GM21786 (cell line): ENCODE data around the gene ZNF516.
A peak's percentile ranks its signal among the peaks of the same experiment; 100 is the strongest.

Source experiments
- ATAC-seq: cut with Tn5 transposase; IDR thresholded peaks from one replicate; pipeline ENCODE4 v1.9.1; 2021; ENCODE audit not compliant: unreplicated experiment

Gene ZNF516

DNA sequence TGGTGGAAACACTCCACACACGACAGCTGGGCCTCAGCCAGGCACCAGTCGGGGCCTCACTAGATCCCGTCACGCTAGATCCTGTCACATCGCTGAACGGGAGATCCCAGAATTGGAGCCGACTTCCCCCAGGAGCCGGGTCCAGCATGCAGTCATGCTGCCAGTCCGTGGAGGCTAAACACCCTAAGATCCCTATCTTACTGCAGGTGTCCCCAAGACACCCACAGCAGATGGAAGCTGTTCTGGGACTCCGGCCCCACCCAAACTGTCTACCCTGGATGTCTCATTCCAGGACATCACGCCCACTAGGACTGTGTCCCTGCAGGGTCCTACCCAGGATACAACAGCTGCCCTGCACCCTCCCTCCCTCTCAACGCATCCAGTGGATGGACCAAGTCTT lies 23.4 kb downstream of the ZNF516 start:
- no peak for ATAC-seq

DNA sequence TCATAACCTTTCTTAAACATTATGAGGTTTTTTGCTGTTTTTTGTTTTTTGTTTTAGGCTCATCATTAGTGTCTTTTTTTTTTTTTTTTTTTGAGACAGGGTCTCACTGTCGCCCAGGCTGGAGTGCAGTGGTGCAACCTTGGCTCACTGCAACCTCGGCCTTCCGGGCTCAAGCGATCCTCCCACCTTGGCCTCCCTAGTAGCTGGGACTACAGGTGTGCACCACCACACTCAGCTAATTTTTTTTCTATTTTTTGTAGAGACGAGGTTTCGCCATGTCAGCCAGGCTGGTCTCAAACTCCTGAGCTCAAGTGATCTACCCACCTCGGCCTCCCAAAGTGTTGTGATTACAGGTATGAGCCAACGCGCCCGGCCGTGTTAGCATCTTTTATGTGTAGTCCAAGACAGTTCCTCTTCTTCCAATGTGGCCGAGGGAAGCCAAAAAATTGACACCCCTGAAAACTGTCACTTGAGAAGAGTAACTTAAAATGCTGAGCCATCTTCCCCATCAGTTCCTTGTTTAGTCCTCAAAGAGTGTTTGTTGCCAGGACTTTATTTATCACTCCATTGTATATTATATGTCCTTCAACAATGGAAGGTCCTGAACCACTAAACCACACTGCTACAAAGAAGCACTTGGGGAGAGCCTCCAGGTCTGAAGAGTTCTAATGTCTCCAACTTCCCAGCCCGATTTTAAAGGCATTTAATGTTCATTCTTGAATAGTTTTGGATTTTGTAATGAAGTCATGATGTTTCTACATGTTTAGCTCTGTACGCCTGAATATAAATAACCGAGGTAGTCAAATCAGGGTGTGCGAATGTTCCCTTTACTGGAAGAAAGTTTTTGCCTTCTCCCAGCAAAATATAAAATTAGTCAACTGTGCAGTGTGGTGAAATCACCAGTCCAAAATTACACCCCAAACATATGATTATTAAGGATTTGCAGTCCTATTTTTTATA lies 26.4 kb downstream of the ZNF516 start:
- no peak for ATAC-seq

DNA sequence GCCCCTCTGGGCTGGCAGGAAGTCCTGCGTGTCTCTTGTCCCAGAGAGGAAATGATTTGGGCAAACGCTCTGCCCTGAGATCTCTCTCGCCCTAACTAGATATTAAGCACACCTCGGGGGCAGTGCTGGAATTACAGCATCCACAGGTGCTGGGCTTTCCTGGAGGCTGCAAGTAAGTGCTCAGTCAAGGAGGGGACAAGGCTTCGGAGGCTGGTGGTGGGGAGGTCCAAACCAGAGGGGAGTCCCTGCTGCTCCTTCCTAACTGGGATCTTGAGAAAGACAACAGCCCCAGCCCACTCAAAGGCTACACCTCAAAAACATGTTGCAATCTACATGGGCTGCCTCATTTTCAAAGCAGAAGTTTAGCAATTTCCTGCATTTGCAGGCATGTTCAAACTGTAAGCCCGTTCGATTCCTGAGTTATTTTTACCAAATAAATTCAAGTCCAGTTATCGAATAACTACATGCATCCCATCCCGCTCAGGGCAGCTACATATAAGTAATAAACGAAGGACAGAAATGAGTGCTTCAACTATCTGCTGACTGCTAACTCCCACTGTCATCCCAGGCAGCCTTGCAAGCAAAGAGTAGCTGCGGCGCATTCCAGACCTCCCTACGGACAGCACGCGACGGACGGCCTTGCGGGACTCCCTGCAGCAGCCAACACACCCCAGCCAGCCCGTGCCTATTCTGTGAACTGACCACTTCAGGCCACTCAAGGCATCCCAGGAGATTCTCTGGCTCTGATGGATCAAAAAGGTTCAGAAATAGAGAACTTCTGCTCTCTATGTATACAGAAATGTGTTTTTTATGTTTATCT lies 27.5 kb downstream of the ZNF516 start:
- ATAC-seq: no peak

DNA sequence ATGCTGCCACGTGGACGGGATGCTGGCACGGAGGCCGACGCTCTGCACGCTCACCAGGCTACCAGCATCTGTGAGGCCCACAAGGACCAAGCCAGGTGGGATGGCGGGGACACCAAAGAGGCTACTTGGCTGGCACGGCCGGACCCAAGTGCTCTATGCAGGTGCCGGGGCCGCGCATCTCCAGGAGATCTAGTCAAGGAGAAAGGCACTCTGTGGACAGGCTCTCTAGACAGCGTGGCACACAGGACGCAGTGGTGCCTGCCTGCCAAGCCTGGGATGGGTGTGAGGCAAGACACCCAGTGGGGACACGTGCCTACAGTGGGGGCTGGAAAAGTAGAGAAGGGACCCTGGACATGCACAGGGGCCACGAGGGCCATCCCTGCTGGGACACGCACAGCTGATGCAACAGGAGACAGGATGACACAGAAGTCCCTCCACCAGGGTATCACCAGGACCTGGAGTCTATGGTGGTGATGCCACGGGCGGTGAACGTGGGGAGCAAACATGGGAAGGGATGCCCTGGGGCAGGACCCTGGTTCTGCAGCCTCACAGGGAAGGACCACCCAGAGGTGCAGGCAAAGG lies 28.5 kb downstream of the ZNF516 start:
- no peak for ATAC-seq

DNA sequence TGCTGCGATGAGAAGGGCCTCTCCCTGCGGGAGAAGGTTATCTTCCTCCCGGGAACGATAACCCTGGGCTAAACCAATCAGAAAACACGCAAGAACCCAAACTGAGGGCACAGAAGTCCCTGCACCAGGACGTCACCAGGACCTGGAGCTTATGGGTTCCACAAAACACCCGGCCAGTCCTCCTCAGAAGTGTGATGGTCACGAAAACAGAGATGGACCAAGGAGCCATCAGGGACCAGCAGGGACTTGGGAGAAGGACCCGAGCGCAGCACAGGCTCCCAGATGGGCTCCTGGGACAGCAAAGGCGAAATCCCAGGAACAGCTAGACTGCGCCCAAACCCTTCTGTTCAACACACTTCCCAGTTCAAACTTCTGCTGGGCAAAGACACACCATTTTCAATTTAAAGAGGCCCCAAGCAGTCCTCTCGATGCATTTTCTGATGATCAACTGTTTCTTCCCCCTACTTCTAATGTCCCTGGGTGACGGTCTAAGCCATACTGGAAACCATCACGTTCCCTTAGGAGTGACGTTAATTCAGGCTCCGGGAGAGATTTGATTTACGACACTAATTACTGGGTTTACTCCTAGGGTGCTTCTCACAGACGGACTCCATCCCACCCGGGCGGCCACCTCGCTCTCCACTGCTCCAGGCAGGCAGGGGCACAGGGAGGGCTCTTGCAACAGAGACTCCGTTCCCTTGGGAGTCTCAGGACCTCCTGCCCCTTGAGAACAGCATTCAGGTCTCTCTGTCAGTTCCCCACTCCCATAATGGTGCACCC lies 29.2 kb downstream of the ZNF516 start:
- no peak for ATAC-seq

DNA sequence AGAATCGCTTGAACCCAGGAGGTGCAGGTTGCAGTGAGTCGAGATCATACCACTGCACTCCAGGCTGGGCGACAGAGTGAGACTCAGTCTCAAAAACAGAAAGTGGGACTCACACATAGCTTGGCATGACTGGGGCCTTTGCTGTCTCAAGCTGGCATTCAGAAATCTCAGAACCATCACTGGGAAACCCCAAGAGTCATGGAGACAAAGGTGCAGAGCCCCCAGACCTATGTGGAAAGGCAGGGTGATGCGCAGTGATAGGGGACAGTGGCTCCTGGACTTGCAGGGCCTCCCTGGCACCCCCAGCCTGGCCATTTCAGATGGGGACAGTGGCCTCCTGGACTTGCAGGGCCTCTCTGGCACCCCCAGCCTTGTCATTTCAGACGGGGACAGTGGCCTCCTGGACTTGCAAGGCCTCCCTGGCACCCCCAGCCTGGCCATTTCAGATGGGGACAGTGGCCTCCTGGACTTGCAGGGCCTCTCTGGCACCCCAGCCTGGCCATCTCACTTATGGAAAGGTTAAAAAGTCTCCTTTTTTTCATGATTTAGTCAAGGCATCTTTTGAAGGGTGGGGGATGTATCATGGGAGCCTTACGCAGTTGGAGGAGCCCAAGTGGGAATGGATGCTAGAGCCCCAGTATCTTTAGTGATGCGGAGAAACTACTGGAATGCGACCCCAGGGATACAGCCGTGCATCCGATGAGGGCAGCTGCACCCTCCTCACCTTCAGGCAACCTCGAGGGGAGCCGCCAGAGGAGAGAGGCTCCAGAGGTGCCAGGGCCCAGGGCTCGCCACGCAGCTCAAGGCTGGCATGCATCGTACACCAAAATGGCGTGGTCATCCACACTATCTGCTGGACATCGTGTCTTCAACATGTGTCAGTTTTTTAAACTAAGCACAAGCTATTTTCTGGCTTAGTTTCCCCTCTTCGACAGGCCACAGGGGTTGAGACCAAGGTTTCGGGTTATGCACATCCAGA lies 30.5 kb downstream of the ZNF516 start:
- ATAC-seq: no peak

DNA sequence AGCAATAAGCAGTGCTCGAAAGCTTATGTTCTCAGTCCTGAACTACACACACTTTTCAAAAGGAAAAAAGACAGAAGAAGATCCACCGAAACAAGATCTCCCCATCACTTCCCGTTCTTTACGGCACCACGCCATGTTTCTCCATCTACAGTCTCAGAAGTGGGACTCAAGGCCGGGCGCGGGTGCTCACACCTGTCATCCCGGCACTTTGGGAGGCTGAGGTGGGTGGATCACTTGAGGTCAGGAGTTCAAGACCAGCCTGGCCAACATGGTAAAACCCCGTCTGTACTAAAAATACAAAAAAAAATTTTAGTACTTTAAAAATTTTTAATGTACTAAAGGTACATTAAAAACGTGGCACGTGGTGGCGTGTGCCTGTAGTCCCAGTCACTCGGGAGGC lies 31.2 kb downstream of the ZNF516 start:
- ATAC-seq: no peak

DNA sequence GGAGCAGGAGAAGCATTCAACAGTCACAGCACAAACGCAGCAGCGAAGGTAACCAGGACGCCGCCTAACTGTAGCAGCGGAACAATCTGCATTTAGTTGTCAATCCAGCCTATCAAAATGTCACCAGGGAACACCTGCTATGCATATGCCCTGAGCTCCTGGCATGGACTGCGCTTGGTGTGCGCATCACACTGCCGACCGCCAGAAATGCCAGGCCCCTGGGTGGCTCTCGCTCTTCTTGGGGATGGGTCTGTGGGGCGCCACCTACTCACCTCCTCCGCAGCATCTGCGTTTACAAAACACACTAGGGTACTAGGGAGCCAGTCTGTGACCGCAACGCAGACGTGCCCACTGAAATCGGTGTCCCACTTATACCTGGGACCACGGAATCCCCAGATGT lies 31.7 kb downstream of the ZNF516 start:
- ATAC-seq: no peak

DNA sequence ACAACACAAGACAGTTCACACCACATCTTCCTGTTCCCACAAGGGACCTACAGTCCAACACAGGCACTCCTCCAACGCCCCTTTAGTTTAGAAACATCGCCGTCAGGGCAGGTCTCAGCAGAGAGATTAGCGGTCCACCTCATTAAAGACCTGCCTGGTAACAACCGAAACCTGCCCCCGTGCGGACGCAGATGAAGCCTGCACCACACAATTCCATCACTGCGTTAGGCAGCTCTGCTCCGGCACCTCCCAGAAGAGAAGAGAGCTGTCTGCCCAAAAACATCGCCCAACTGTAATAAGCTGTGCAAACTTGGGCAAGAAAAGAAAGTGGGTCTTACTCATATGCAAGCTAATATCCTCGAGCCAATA lies 32.7 kb downstream of the ZNF516 start:
- no peak for ATAC-seq

DNA sequence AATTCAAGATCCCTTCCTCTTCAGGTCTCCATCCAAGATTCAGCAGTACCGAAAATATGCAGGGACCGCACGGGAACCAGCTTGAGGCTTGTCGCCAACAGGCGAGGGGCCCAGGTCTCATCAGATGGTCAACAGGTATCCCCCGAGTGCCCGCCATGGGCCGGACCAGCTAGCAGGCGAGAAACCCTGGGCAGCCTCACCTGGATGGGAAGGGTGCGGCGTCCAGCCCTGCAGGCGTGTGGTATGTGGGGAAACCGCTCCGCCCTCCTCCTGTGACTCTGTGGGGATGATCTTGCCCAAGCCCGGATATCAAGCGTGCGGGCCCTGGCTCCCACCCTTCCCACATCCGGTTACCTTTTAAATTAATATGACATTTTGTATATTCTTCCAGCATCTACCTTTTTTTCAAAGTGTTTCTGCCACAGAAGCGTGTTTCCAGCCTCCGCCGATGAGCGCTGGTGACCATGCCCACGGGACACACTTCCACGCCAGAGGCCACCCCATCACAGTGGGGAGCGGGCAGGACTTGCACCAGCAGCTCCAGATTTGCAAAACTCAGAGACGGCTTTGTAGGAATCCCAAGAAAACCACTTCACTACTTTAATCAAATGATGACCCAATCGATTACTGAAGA lies 33.2 kb downstream of the ZNF516 start:
- no peak for ATAC-seq

DNA sequence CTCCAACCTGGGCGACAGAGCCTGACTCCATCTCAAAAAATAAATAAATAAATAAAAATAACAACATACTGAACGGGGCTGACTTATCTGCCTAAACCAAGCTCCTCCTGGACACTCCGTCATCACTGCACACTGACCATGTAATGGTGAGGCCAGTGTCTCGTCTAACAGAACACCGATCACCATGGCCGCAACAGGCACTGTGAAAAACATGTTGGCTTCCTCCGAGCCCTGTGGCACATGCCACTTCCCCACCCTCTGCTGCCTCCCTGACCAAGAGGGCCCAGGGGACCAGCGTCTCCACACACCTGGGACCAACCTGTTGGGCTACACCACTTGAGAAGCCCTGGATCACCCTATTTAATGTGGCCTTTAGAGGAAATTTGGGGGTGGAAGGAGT lies 33.9 kb downstream of the ZNF516 start:
- no peak for ATAC-seq

DNA sequence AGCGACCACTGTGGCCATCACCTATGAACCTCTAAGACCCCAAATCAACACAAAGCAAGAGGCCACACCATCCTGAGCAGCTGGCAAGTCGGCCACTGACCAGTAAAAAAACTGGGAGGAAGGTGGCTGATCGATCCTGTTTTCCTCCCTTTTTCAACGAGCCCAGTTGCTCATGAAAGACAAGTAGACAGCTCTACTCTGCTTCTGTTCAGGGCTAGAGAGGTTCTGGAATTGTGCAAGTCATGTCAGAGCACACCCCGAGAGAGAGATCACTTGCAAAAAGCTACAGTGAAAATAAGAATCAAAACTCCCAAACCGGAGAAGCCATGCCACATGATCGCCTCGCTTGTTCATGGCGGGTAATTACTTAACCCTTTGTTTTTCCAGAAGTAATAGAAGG lies 34.6 kb downstream of the ZNF516 start:
- no peak for ATAC-seq

DNA sequence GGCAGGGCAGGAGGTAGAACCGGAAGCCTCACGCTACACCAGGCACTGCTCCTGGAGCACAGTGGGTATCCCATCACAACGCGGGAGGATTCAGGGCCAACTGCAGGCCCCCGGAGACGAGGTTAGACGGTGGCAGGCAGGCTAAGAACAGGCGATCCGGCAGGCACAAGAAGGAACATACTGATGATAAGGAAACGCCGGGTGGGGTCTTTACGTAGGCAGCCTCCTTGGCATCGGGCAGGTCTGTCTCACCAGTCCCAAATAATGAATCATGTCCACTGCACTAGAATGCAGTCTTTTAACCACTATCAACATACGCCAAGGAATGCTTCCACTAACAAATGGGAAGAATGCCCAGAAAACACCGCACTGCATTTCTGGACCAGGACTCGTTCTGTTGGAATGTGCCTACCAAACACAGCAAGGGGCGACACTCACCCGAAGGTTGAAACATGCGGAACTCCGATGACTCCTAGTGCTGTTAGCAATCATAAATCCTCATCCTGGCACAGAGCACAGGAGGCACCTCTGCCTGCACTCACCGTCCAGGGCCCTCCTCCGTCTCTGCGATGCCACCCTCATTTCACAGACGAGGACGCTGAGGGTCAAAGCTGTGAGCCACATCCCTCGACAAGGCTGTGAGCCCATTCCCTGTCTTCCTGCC lies 35.2 kb downstream of the ZNF516 start:
- ATAC-seq: no peak

DNA sequence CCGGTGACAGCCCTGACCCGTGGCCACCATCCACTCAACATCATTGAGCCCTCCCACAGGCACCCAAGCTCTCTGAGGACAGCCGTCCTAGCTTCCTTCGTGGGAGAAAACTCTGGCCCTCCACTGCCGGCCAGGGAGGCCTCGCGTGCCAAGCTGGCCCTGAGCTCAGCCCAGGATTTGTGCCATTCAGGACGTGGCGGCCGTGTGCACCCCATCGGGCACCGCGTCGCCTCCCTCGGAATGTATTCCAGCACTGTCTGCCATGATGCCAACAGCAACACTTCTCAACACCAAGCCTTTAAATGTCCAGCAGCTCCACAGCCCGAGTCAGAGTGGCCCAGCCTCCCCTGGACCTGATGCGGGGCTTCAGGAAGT lies 35.7 kb downstream of the ZNF516 start:
- ATAC-seq: no peak

DNA sequence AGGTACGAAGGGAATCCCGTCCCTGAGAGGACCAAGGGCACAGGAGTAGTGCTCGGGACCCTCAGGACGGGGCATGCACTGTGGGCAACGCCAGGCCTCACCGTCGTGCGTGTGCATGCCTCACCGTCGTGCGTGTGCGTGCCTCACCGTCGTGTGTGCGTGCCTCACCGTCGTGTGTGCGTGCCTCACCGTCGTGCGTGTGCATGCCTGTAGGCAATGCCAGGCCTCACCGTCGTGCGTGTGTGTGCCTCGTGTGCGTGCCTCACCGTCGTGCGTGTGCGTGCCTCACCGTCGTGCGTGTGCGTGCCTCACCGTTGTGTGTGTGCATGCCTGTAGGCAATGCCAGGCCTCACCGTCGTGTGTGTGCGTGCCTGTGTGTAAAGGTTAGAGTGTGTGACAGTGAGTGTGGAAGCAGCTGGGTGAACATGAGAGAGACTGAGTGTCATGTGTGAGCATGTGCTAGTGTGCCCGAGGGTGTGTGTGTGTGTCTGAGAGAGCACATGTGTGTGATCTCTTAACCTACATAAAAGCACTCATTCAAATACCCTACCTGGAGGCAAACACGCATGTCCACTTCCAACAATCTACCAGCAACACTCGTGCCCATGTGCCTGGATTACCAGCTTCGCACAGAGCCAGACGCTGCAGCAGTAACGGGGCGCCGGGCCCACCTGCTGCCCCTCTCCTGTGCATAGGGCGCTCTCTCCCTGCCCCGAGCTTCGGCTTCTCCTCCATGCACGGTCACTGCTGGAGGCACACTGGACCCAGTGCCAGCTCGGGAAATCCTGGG lies 36.3 kb downstream of the ZNF516 start:
- ATAC-seq: no peak

DNA sequence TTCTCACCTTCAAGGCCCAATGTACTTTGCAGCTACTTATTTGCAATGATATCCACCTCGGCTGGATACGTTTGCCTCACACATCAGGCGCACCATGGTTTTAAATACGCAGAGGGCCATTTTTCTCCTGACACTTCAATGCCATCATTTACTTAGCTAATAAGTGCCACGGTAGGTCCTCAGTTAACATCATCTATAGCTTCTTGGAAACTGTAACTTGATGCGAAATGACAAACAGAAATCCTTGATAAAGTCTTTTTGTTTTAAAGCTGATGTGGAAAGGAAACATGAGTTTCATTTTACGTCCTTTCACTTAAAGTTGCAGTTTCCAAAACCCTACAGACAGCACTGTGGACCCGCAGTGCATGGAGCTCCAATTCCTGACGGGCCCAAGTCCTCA lies 37.1 kb downstream of the ZNF516 start:
- no peak for ATAC-seq

DNA sequence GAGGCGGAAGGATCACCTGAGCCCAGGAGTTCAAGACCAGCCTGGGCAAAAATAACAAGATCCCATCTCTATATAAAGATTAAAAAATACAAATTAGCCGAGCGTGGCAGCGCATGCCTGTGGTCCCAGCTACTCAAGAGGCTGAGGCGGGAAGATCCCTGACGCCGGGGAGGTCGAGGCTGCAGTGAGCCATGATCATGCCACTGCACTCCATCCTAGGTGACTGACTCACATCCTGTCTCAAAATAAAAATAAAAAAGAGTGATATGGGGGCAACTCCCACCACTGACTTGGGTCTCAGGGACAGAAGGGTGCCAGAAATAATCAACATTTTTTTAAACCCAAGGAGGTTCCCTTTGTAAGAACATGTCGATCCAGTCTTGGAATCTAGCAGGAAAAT lies 37.6 kb downstream of the ZNF516 start:
- no peak for ATAC-seq

DNA sequence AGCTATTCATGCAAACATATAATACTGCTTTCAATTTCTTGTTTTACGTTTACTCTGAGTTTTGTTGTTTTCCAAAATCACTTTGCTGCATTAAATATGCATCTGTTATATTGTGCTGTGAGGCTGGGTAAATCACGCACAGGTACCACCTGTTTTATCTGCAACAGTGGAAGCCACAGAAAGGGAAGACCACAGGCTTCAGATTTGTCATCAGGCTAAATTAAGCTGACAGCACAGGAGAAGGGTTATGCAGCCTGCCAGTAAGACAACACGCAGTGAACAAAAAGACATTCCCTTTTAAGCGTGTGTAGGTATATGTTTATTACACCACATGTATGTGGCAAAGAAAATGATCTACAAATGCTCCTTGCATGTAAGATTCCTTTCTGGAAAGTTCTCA lies 38.2 kb downstream of the ZNF516 start:
- ATAC-seq: peak; percentile 45
